Glomerular visceral epithelial cell (primary cell): ENCODE results near the gene DHRS3.
"Not testable (repeated sequence)": the region's sequence is repeated elsewhere in the genome, so short reads cannot be mapped to it uniquely, and the experiment has no call there.

Source experiments
- DNase-seq: peaks from one replicate; pipeline ENCODE4 v3.0.0-alpha.2; 2016; ENCODE audit errors: extremely low spot score

The DHRS3 gene, protein sequence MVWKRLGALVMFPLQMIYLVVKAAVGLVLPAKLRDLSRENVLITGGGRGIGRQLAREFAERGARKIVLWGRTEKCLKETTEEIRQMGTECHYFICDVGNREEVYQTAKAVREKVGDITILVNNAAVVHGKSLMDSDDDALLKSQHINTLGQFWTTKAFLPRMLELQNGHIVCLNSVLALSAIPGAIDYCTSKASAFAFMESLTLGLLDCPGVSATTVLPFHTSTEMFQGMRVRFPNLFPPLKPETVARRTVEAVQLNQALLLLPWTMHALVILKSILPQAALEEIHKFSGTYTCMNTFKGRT

DNA sequence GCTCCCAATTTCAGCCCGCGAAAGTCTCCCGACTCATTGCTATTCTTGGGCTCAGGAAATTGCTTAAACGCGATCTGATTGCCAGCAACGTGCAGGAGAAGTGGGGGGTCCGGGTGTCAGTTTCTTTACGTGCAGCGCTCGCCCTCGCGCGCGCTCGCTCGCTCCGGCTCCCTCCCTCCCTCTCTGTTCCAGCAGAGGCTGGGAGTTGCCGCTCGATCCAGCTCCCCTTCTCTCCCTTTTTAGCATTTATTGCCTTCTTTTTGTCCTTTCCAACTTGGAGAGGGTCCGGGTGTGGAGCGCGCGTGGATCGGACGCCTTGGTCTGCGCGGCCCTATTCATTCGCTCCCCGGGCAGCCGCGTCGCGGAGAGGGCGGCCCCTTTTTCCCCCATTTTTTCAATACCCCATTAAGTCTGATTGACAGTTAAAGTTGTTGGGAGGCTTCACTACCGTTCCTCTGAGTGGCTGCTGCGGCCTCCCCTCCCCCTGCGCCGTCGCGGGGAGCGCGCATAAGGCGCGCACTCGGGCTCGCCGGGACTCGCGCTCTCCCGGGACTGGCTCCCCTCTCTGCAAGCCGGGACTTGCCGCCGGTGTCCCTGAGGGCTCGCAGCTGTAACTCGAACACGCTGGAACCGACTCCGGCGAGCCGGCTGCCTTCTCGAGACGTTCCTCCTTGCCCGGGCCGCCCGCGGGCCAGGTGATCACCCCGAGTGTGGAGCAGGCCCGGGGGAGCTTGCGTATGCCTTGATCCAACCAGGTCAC, at the start of gene DHRS3:
Gene DHRS3 (minus strand): TSS at position 310 of the 760 bp plus-strand sequence. CDS start 862 bp downstream, outside the sequence.
- DNase-seq, result peak; percentile 66

GRCh38 chr1:12666141-12666735, 48.2 kb upstream of the DHRS3 start:
- DNase-seq, result no peak

- no peak for DNase-seq
Measured at GRCh38 chr1:12665511-12665910, 47.5 kb upstream of the DHRS3 start.

DNA sequence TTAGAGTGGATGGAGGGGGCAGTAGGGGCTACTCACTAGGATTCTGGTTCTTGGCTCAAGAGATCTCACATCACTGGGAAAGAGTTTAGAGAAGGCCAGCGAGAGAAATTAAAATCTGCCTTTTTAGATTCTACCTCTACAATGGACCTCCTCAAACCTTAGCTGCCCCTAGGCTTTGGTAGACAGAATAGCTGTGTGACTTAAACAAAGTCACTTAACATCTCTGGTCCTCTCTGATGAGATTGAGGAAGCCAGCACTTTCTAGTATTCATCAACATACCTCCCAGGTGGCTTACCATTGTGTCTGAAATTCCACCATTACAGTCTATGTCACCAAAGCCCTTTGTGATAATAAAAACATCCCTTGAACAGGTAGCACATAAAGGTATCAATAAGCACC, 44.5 kb upstream of the DHRS3 start:
- no peak for DNase-seq

DNA sequence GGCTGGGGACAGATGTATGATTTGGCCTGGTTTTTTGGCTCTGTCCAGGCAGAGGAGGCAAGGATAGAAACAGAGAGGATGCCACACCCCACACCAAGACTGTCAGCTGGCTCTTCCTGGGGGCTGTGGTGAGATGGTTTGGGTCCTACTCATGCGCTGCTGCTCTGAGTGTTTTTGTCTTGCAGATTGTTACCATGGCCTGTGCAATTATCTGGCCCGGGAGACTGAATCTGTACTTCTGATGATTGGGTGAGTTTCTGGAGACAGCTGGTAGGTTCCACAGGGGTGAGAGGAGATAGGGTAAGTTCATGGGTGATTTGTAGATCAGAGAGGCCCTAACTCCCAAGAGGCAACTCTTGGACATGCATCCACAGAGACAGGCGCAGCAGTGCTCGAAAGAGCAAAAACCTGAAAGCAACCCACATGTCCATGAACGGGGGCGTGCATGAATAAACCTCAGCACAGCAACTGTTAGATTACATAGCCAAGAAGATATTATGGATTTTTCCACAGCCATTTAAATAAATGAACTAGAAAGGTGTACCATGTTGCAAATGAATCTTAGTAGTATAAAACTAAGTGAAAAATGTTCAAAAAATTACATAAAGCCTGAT, 43.7 kb upstream of the DHRS3 start:
- no peak for DNase-seq

DNA sequence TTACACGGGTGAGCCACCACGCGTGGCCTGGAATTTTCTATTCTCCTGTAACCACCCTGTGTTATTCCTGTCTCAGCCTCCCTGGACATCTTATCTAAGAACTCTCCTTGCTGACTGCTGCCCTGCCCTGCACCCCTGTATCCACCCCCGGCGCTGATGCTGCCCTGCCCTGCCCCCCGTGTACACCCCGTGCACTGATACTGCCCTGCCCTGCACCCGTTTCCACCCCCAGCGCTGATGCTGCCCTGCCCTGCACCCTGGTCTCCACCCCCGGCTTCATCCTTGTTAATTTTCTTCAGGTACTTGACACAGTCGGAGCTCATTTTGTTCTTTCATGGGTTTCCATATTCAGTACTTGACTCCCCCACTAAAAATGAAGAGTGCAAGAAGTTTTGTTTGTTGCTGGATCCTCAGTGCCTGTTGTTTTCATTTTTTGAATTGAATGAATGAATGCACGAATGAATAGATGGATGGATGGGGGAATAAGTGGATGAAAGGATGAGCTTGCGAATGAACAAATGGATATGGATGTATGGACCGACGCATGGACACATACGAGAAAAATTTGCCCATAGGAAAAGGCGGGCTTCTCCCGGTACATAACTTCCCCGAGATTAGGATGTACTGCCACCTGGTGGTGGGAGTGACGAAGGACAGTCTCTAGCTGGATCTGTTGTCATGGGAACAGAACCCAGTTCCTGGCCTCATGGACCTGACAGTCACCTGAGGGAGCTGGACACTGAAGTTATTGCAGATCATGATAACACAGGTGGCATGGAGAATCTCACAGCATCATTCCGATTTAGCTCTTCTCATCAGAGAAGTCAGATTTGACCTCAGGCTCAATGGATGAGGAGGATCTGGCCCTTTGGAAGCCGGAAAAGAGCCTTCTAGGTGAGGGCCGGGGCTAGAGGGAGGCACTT, 40.8 kb upstream of the DHRS3 start:
- peak; percentile 80 for DNase-seq

DNA sequence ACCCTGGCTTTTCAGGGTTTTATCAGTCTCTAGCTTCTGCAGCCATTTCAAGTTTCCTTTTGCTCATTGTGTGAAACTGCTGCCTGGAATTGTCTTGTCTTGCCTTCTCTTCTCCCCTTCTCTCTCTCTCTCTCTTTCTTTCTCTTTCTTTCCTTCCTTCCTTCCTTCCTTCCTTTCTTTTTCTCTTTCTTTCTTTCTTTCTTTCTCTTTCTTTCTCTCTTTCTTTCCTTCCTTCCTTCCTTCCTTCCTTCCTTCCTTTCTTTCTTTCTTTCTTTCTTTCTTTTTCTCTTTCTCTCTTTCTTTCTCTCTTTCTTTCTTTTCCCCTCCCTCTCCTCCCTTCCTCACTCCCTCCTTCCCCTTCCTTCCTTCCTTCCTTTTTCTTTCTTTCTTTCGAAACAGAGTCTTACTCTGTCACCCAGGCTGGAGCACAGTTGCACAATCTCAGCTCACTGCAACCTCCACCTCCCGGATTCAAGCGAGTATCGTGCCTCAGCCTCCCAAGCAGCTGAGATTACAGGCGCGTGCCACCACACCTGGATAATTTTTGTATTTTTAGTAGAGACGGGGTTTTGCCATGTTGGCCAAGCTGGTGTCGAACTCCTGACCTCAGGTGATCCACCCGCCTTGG, 40.0 kb upstream of the DHRS3 start:
- not testable (repeated sequence) for DNase-seq

DNA sequence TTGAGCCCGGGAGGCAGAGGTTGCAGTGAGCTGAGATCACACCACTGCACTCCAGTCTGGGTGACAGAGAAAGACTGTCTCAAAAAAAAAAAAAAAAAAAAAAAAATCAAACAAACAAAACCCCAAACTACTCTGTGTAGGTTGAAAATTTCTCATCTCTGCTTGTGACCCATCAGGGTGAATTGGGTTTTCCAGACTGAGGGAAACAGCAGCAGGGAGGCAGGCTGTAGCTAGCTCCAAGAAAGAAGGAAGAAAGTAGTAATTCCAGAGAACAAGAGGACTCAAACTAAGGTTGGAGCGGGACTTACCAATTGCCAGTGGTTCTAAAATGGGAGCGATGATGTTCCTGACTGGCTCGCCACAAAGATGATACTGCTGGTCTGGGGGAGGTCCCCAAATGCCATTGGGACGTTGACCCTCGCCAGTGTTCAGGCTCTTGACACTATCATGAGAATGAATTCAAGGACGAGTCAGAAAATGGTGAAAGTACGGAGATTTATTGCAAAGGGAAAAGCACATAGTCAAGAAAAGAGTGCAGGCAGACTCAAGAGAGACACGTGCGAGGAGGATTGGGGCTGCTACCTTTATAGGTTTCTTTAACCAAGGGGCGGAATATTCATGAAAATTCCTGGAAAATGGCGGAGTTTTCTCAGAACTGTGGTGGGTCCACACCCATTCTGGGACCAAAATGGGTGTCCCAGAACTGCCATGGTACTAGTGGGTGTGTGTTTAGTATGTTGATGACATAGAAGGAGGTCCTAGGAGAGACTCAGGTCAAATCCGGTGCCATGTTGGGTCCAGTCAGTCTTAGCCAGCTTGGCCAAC, 39.3 kb upstream of the DHRS3 start:
- no peak for DNase-seq

DNA sequence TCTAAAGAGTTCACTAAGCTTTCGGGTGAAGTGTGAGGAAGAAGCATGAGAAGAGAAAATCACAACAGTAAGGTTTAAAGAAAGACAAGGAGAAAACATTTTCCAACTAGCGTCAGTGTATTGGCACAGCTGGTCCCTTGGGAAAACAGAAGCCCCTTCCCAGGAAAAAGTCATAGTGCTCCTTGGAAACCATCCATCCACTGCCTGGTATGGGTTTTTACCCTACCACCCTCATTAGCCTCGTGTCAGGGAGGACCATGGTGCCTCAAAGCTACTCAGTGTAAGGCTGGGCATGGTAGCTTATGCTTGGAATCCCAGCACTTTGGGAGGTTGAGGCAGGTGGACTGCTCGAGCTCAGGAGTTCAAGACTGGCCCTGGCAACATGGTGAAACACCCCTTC, 38.6 kb upstream of the DHRS3 start:
- DNase-seq, result no peak

GRCh38 chr1:12654657-12655056, 36.6 kb upstream of the DHRS3 start:
- no peak for DNase-seq

DNA sequence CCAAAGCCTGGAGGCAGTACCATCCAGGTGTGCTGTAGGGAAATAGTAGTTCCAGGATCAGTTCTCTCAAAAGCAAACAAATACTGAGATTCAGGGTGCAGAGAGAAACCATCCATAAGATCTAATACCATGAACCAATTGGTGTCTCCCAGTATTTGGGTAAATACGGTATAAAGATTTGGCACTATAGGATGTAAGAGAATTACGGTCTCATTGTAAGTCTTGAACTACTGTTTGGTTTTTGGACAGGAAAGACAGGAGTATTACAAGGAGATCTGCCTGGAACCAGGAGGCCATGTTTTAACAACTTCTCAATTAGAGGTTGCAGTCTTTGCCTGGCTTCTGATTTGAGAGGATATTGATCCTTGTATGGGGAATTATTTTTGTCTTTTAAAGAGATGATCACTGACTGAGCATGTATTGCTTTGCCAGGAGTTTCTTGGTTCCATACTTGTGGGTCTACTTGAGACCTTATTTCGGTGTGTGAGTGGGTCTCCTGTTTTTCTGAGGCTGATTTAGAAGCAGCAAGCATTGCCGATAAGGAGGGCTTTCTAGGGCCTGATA, 36.1 kb upstream of the DHRS3 start:
- no peak for DNase-seq

GRCh38 chr1:12649971-12650421, 32.0 kb upstream of the DHRS3 start:
- DNase-seq, result no peak

DNA sequence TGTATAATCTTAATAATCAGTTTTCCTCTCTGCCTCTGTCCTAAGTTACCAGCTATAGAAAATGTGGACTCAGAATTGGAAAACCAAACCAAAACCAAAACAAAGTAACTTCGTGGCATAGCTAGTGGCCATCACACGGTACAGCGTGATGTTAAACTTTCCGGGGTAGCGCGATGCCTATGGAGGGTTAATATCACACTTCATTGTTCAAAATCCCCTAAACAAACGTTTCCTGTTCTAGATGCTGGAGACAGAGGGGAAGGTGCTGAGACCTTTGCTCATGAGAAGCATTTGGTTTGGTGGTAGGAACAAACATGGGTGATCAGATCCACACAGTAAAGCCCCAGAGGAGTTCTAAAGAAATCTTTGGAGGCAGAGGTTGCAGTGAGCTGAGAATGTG, 30.7 kb upstream of the DHRS3 start:
- DNase-seq, result no peak

- not testable (repeated sequence) for DNase-seq
Measured at GRCh38 chr1:12645401-12645800, 27.4 kb upstream of the DHRS3 start.

GRCh38 chr1:12644829-12645228, 26.8 kb upstream of the DHRS3 start:
- DNase-seq, result no peak

- no peak for DNase-seq
Measured at GRCh38 chr1:12644237-12644636, 26.2 kb upstream of the DHRS3 start.

- no peak for DNase-seq
Measured at GRCh38 chr1:12643785-12644184, 25.8 kb upstream of the DHRS3 start, which contains the start of gene AADACL4. Gene AADACL4 (plus strand): TSS chr1:12644085. CDS start chr1:12644547, 462 bp downstream.

DNA sequence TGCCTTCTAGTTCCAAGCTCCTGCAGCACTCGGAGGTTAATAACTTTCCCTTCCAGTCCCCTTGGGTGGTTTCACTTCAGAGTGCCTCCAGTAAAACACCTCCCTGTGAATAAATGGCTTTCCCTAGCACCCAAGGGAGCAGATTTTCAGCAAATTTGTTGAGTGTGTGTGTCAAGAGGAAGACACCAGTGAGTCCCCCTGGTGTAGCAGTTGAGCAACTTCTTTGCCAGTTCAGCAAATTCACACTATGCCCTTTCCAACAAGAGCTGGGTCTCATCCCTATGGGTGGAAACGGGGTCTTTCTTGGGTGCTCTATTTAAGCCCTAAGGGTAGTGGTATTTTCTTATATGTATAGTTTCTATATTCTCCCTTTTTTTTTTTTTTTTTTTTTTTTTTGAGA, 25.1 kb upstream of the DHRS3 start:
- DNase-seq, result no peak

- no peak for DNase-seq
Measured at GRCh38 chr1:12640958-12641272, 22.9 kb upstream of the DHRS3 start.
